GM19397 (cell line): ENCODE measurements around the gene DYRK3.
A peak's percentile ranks its signal among the peaks of the same experiment; 100 is the strongest.

Experiments
- ATAC-seq: cut with Tn5 transposase; IDR thresholded peaks from one replicate; pipeline ENCODE4 v1.9.1; 2021; ENCODE audit warnings: mild to moderate bottlenecking, moderate library complexity; ENCODE audit not compliant: unreplicated experiment

The DYRK3 gene

GRCh38 chr1:206681359-206681758 lies 46.0 kb downstream of the DYRK3 start:
- ATAC-seq = no peak

- no peak for ATAC-seq
These were observed 46.8 kb downstream of the DYRK3 start for GRCh38 chr1:206682111-206682510.

GRCh38 chr1:206683313-206683712 lies 48.0 kb downstream of the DYRK3 start:
- ATAC-seq = no peak

GRCh38 chr1:206684003-206684402 lies 48.7 kb downstream of the DYRK3 start:
- no peak for ATAC-seq

- peak; percentile 52 for ATAC-seq
These were observed 49.4 kb downstream of the DYRK3 start, which contains the start of gene MAPKAPK2 for GRCh38 chr1:206684478-206685333. Gene MAPKAPK2, plus strand, starts transcription at chr1:206684905. Its CDS starts 325 bp downstream, at chr1:206685230.

- peak; percentile 28 for ATAC-seq
These were observed 50.0 kb downstream of the DYRK3 start for GRCh38 chr1:206685334-206685768.

GRCh38 chr1:206685769-206686477 lies 50.6 kb downstream of the DYRK3 start:
- ATAC-seq = peak; percentile 17

- no peak for ATAC-seq
These were observed 51.3 kb downstream of the DYRK3 start for GRCh38 chr1:206686478-206687249.

GRCh38 chr1:206687251-206687914 lies 52.0 kb downstream of the DYRK3 start:
- ATAC-seq = no peak

GRCh38 chr1:206687915-206688442 lies 52.6 kb downstream of the DYRK3 start:
- ATAC-seq = no peak

- no peak for ATAC-seq
These were observed 55.2 kb downstream of the DYRK3 start for GRCh38 chr1:206690516-206690915.

- no peak for ATAC-seq
These were observed 56.3 kb downstream of the DYRK3 start for GRCh38 chr1:206691604-206692003.

GRCh38 chr1:206693029-206693428 lies 57.7 kb downstream of the DYRK3 start:
- no peak for ATAC-seq

GRCh38 chr1:206693592-206693991 lies 58.3 kb downstream of the DYRK3 start:
- no peak for ATAC-seq

GRCh38 chr1:206694171-206695124 lies 59.1 kb downstream of the DYRK3 start:
- ATAC-seq = no peak

- ATAC-seq = no peak
These were observed 60.4 kb downstream of the DYRK3 start for GRCh38 chr1:206695733-206696132.

GRCh38 chr1:206696812-206697585 lies 61.7 kb downstream of the DYRK3 start:
- no peak for ATAC-seq

GRCh38 chr1:206698011-206698410 lies 62.7 kb downstream of the DYRK3 start:
- ATAC-seq = no peak
